KMS-11 (cell line): ENCODE data around the gene SOCS7.
A peak's percentile ranks its signal among the peaks of the same experiment; 100 is the strongest.

Experiments
- H2AFZ ChIP-seq: fragments of 200-600 bp; sonication (generic); 2 replicates; pipeline ENCODE4 v1.6.1; 2016; ENCODE audit warnings: antibody characterized with exemption, mixed run types, low read depth
- H3K27ac ChIP-seq: fragments of 200-600 bp; sonication (generic); 2 replicates; pipeline ENCODE4 v1.6.1; 2016; ENCODE audit warnings: mild to moderate bottlenecking, mixed run types
- H3K27me3 ChIP-seq: fragments of 200-600 bp; sonication (generic); 2 replicates; pipeline ENCODE4 v1.6.1; 2017; ENCODE audit warnings: mild to moderate bottlenecking, low read depth, mixed run types, moderate library complexity; ENCODE audit not compliant: insufficient read depth
- H3K36me3 ChIP-seq: fragments of 200-600 bp; sonication (generic); 2 replicates; pipeline ENCODE4 v1.6.1; 2017; ENCODE audit warnings: mild to moderate bottlenecking, mixed run types; ENCODE audit not compliant: insufficient read depth
- H3K4me1 ChIP-seq: fragments of 200-600 bp; sonication (generic); 2 replicates; pipeline ENCODE4 v1.6.1; 2016; ENCODE audit warnings: mild to moderate bottlenecking, low read depth, mixed run types; ENCODE audit not compliant: poor library complexity, severe bottlenecking
- H3K4me2 ChIP-seq: fragments of 200-600 bp; sonication (generic); 2 replicates; pipeline ENCODE4 v1.7.0; 2016; ENCODE audit warnings: mild to moderate bottlenecking, mixed run types
- H3K4me3 ChIP-seq: fragments of 200-600 bp; sonication (generic); IDR thresholded peaks from 2 replicates; pipeline ENCODE4 v1.6.1; 2017; ENCODE audit warnings: low read depth, low read length, mixed read lengths; ENCODE audit not compliant: insufficient read depth
- H3K79me2 ChIP-seq: fragments of 200-600 bp; sonication (generic); 2 replicates; pipeline ENCODE4 v1.6.1; 2016; ENCODE audit warnings: low read depth, mixed run types; ENCODE audit not compliant: insufficient read depth
- H3K9ac ChIP-seq: fragments of 200-600 bp; sonication (generic); 2 replicates; pipeline ENCODE4 v1.6.1; 2016; ENCODE audit warnings: mild to moderate bottlenecking, mixed run types
- H4K20me1 ChIP-seq: fragments of 200-600 bp; sonication (generic); 2 replicates; pipeline ENCODE4 v1.6.1; 2016; ENCODE audit warnings: mild to moderate bottlenecking, mixed run types; ENCODE audit not compliant: insufficient read depth
- TF ChIP-seq, protein P1 (sequence below): fragments of 200-600 bp; sonication (generic); conservative IDR thresholded peaks from 2 replicates; pipeline ENCODE4 v1.6.1; 2017; ENCODE audit warnings: low read depth, mild to moderate bottlenecking, antibody characterized with exemption, low read length, moderate library complexity, mixed read lengths

SOCS7 gene

DNA sequence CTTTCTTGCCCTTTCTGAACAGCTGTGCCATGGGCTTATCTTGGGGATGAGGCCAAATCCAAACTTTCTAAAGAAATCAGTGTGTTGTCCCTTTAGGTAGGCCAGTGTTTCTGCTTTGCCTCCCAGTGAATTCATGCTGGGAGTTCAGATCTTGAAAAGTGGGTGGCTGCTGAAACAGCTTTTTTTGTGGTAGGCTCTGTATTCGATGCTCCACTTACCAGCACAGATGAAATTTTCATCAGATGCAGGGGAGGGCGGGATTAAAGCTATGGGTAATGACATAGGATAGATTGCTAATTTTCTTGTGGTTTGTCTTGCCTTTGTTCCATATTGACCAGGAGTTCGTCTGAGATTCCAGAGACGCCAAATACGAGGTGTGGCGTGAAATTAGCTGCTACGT, 2.8 kb downstream of the SOCS7 start:
- TF ChIP-seq, protein P1, sequence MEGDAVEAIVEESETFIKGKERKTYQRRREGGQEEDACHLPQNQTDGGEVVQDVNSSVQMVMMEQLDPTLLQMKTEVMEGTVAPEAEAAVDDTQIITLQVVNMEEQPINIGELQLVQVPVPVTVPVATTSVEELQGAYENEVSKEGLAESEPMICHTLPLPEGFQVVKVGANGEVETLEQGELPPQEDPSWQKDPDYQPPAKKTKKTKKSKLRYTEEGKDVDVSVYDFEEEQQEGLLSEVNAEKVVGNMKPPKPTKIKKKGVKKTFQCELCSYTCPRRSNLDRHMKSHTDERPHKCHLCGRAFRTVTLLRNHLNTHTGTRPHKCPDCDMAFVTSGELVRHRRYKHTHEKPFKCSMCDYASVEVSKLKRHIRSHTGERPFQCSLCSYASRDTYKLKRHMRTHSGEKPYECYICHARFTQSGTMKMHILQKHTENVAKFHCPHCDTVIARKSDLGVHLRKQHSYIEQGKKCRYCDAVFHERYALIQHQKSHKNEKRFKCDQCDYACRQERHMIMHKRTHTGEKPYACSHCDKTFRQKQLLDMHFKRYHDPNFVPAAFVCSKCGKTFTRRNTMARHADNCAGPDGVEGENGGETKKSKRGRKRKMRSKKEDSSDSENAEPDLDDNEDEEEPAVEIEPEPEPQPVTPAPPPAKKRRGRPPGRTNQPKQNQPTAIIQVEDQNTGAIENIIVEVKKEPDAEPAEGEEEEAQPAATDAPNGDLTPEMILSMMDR = no peak
- Histone ChIP-seq H3K4me1 (peaks cover 26% of the 10 kb centered on the region), H3K4me2 (peak overlapping the region; percentile 81; the same call in 1 of the 2 replicates), H3K27ac (no peak overlapping the region), H3K4me3 (no peak overlapping the region), H4K20me1 (no peaks in the 10 kb centered on the region), H3K27me3 (no peaks in the 10 kb centered on the region), H2AFZ (no peak overlapping the region), H3K36me3 (no peaks in the 10 kb centered on the region), H3K9ac (no peak overlapping the region), H3K79me2 (no peaks in the 10 kb centered on the region)

GRCh38 chr17:38355251-38355650, 3.6 kb downstream of the SOCS7 start:
- Histone ChIP-seq H3K36me3 (no peaks in the 10 kb centered on the region), H2AFZ (no peak overlapping the region), H3K4me1 (peaks cover 24% of the 10 kb centered on the region), H4K20me1 (no peaks in the 10 kb centered on the region), H3K9ac (no peak overlapping the region), H3K4me2 (no peak overlapping the region), H3K27me3 (no peaks in the 10 kb centered on the region), H3K4me3 (no peak overlapping the region), H3K79me2 (no peaks in the 10 kb centered on the region), H3K27ac (no peak overlapping the region)
- TF ChIP-seq, protein P1 = no peak

- TF ChIP-seq, protein P1 = no peak
- no peak overlapping the region for H3K27ac ChIP-seq
- H3K4me3 ChIP-seq = no peak overlapping the region
- H3K27me3 ChIP-seq = no peaks in the 10 kb centered on the region
- H2AFZ ChIP-seq = no peak overlapping the region
- H3K4me2 ChIP-seq = no peak overlapping the region
- no peaks in the 10 kb centered on the region for H4K20me1 ChIP-seq
- no peaks in the 10 kb centered on the region for H3K79me2 ChIP-seq
- H3K9ac ChIP-seq = no peak overlapping the region
- H3K4me1 ChIP-seq = peaks cover 19% of the 10 kb centered on the region
- no peaks in the 10 kb centered on the region for H3K36me3 ChIP-seq
Observed at GRCh38 chr17:38357486-38358123, 6.0 kb downstream of the SOCS7 start.

DNA sequence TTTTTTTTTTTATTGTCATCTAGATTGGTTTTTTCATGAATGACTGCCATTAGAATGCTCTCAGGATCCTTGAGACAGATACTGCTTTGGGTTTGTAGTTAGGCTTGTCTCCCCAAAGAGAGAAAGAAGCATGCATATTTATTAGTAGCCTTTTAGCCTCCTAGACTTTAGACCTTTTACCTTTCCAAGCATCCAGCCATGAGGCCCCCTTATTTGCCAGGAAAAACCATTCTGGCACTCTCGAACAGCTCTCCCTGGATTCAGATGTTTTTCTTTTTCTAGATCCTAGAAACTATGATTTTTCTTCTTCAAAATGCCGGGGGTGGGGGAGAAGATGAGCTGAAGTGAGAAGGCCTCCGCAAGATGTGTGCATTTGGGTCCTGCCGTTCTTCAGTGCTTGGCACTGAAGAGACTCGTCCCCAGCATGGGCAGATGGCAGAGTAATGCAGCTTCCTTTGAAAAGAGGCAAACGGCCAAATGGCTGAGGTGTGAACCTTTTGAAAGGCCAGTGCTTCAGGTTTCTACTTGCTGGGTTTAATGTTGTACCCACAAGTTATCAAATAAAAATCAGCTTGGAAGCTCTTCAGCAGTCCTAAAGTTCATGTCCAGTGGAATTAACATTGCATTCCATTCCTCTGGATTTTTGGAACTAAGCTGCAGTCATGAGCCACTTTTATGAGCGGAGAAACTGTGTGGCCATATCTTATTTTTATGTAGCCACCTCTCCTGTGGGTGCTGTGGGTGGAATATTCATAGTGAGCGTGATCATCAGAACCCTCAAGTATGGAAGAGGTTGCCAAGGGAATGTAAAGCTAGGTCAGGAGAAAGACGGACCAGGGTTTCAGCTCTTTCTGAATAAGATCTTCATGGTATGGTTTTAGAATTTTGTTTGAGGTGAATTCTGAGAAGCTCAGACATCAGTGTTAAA, 7.2 kb downstream of the SOCS7 start:
- H3K27ac ChIP-seq = no peak overlapping the region
- H3K36me3 ChIP-seq = no peaks in the 10 kb centered on the region
- TF ChIP-seq, protein P1 = no peak
- H3K4me2 ChIP-seq = no peak overlapping the region
- no peak overlapping the region for H2AFZ ChIP-seq
- H3K79me2 ChIP-seq = no peaks in the 10 kb centered on the region
- no peaks in the 10 kb centered on the region for H4K20me1 ChIP-seq
- no peaks in the 10 kb centered on the region for H3K27me3 ChIP-seq
- no peak overlapping the region for H3K9ac ChIP-seq
- no peak overlapping the region for H3K4me3 ChIP-seq
- H3K4me1 ChIP-seq = peaks cover 10% of the 10 kb centered on the region
